SU-DHL-6 (cell line): ENCODE measurements around the gene LZTS2.
"Not testable (repeated sequence)": the region's sequence is repeated elsewhere in the genome, so short reads cannot be mapped to it uniquely, and the experiment has no call there.

ENCODE experiments used
- H2AFZ ChIP-seq: fragments of 200-600 bp; sonication (generic); 2 replicates; pipeline ENCODE4 v1.6.1; 2014; ENCODE audit warnings: low read depth, mild to moderate bottlenecking, moderate library complexity, mixed read lengths, antibody characterized with exemption, low read length; ENCODE audit not compliant: severe bottlenecking
- H3F3A ChIP-seq: fragments of 200-600 bp; shearing (Covaris generic); 2 replicates; pipeline ENCODE4 v1.6.0; 2016; ENCODE audit warnings: antibody characterized with exemption, mild to moderate bottlenecking; ENCODE audit not compliant: insufficient read depth
- H3K27ac ChIP-seq: fragments of 200-600 bp; sonication (generic); 2 replicates; pipeline ENCODE4 v1.5.1; 2016; ENCODE audit warnings: low read depth, mild to moderate bottlenecking, low read length, moderate library complexity, mixed read lengths
- H3K27me3 ChIP-seq: fragments of 200-600 bp; sonication (generic), shearing (Covaris generic); 2 replicates; pipeline ENCODE4 v1.6.0; 2014; ENCODE audit warnings: mild to moderate bottlenecking, low read length
- H3K36me3 ChIP-seq: fragments of 200-600 bp; sonication (generic); 2 replicates; pipeline ENCODE4 v1.6.1; 2014; ENCODE audit warnings: mild to moderate bottlenecking, low read length, mixed read lengths
- H3K4me2 ChIP-seq: fragments of 300-600, 200-600 bp; shearing (Covaris generic), sonication (generic); 2 replicates; pipeline ENCODE4 v1.6.0; 2014; ENCODE audit warnings: low read length, low read depth, mild to moderate bottlenecking; ENCODE audit not compliant: poor library complexity, severe bottlenecking
- H3K4me3 ChIP-seq: fragments of 200-600 bp; sonication (generic); 2 replicates; pipeline ENCODE4 v1.5.1; 2014; ENCODE audit warnings: antibody characterized with exemption, low read length, mild to moderate bottlenecking, mixed read lengths; ENCODE audit not compliant: insufficient read depth, poor library complexity, severe bottlenecking
- H3K79me2 ChIP-seq: fragments of 200-600 bp; sonication (generic); 2 replicates; pipeline ENCODE4 v1.6.1; 2014; ENCODE audit warnings: mild to moderate bottlenecking, low read length, moderate library complexity; ENCODE audit not compliant: insufficient read depth
- H3K9ac ChIP-seq: fragments of 200-600 bp; sonication (generic); 2 replicates; pipeline ENCODE4 v1.7.0; 2014; ENCODE audit warnings: mild to moderate bottlenecking, low read length
- H3K9me2 ChIP-seq: fragments of 200-600 bp; sonication (generic); replicated peaks from 2 replicates; pipeline ENCODE4 v1.6.1; 2014; ENCODE audit warnings: low read length; ENCODE audit not compliant: insufficient read depth
- H3K9me3 ChIP-seq: fragments of 200-600 bp; sonication (generic); 2 replicates; pipeline ENCODE4 v1.6.1; 2014; ENCODE audit warnings: low read length, mixed read lengths; ENCODE audit not compliant: insufficient read depth
- H4K20me1 ChIP-seq: fragments of 200-600 bp; sonication (generic); 2 replicates; pipeline ENCODE4 v1.6.1; 2014; ENCODE audit warnings: low read depth, mild to moderate bottlenecking, antibody characterized with exemption, low read length, moderate library complexity, mixed read lengths
- EZH2phosphoT487 ChIP-seq: fragments of 200-600 bp; sonication (generic), shearing (Covaris generic); conservative IDR thresholded peaks from 2 replicates; pipeline ENCODE4 v1.6.1; 2018; ENCODE audit warnings: mild to moderate bottlenecking, antibody characterized with exemption, low read length, moderate library complexity, mixed read lengths
- TF ChIP-seq, protein P1 (sequence below): fragments of 200-600 bp; sonication (generic); IDR thresholded peaks from one replicate; pipeline ENCODE4 v1.5.1; 2017; ENCODE audit warnings: antibody characterized with exemption, mild to moderate bottlenecking, low read length, moderate library complexity; ENCODE audit not compliant: insufficient read depth, poor library complexity, severe bottlenecking

LZTS2 gene

DNA sequence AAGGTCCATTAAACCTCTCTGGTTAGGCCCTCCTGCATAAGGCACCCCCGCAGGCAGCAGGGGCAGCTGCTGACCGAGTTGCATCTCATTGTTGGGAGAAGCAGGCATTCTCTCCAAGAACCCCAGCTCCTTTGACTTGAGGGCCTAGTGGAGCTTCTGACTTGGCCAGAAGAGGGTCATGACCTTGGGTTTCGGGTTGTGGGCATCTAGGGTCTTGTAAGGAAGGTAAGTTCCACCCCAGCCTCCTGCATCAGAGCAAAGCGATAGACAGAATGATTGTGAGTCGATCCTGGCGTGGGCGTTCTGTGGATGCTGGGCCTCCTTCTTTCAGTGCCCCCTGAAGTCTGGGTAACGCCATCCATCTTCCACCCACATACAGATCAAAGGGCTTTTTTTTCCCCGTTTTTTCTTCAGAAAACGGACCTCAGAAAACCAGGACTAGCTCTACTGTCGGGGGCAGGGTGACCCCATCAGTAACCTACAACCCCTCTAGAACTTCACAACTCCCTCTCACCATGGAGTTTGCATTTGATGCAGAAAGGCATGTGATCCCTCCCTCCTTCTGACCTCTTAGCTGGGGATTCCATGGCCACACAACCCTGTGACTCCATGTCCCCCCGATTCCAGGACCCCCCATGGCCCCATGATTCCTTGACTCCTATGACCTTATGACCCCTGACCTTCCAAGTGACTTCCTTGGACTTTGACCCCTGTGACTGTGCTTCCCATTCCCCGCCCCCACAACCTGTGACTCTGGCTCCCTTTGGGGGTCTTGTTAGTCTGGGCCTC, 27.3 kb upstream of the LZTS2 start:
- H3K9me3 ChIP-seq, result no peaks in the 10 kb centered on the region
- TF ChIP-seq, protein P1, sequence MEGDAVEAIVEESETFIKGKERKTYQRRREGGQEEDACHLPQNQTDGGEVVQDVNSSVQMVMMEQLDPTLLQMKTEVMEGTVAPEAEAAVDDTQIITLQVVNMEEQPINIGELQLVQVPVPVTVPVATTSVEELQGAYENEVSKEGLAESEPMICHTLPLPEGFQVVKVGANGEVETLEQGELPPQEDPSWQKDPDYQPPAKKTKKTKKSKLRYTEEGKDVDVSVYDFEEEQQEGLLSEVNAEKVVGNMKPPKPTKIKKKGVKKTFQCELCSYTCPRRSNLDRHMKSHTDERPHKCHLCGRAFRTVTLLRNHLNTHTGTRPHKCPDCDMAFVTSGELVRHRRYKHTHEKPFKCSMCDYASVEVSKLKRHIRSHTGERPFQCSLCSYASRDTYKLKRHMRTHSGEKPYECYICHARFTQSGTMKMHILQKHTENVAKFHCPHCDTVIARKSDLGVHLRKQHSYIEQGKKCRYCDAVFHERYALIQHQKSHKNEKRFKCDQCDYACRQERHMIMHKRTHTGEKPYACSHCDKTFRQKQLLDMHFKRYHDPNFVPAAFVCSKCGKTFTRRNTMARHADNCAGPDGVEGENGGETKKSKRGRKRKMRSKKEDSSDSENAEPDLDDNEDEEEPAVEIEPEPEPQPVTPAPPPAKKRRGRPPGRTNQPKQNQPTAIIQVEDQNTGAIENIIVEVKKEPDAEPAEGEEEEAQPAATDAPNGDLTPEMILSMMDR, result no peak
- H2AFZ ChIP-seq, result no peak overlapping the region
- 0 out of 2 replicates have a peak, but pooled peaks cover under 1% of the 10 kb centered on the region for H3F3A ChIP-seq
- H3K4me2 ChIP-seq, result no peak overlapping the region
- no peak overlapping the region for H3K4me3 ChIP-seq
- H4K20me1 ChIP-seq, result no peaks in the 10 kb centered on the region
- H3K27ac ChIP-seq, result no peak overlapping the region
- no peaks in the 10 kb centered on the region for H3K36me3 ChIP-seq
- no peak overlapping the region for H3K9ac ChIP-seq
- no peaks in the 10 kb centered on the region for H3K9me2 ChIP-seq
- H3K27me3 ChIP-seq, result no peaks in the 10 kb centered on the region
- no peaks in the 10 kb centered on the region for H3K79me2 ChIP-seq

DNA sequence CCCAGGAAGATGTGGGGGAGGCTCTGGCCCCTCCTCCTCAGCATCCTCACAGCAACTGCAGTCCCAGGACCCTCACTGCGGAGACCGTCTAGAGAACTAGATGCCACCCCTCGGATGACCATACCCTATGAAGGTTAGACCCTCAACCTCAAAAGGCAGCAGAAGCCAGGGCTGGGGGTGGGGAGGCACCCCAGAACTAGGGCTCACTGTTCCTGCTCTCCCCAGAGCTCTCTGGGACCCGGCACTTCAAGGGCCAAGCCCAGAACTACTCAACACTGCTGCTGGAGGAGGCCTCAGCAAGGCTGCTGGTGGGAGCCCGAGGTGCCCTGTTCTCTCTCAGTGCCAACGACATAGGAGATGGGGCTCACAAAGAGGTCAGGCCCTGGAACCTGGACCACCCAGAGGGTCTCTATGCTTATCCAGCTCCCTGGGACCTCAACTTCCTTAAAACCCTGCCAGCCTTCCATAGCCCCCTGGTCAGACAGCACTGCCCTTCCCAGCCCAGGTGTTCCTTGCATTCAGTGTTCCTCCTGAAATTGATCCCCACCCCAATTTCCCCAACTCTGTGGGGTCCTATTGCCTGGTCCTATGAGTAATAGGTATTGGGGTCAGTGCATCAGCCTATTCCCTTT, 26.6 kb upstream of the LZTS2 start:
- Histone ChIP-seq H3K4me3 (no peak overlapping the region), H3K36me3 (no peaks in the 10 kb centered on the region), H3K9me3 (no peaks in the 10 kb centered on the region), H3K79me2 (no peaks in the 10 kb centered on the region), H2AFZ (no peak overlapping the region), H3K27me3 (no peaks in the 10 kb centered on the region), H3K9me2 (no peaks in the 10 kb centered on the region), H3K4me2 (no peak overlapping the region), H3K9ac (no peak overlapping the region), H3F3A (no peaks in the 10 kb centered on the region), H3K27ac (no peak overlapping the region), H4K20me1 (no peaks in the 10 kb centered on the region)
- TF ChIP-seq, protein P1, result no peak
- no peak for TF ChIP-seq EZH2phosphoT487

DNA sequence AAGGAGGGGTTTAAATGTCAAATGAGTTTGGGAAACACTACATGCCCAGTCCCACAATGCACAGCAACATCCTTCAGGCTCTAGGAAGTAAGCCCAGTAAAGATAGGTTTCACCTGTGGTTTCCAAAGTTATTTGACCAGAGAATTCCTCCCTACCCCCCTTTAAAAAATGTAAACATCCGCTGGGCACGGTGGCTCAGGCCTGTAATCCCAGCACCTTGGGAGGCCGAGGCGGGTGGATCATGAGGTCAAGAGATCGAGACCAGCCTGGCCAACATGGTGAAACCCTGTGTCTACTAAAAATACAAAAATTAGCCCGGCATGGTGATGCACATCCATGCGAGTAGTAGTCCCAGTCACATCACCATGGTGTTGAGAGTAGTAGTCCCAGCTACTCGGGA, 24.2 kb upstream of the LZTS2 start:
- not testable (repeated sequence) for H3F3A ChIP-seq, H3K9me2 ChIP-seq, H2AFZ ChIP-seq, H3K36me3 ChIP-seq, H4K20me1 ChIP-seq, H3K4me2 ChIP-seq, H3K79me2 ChIP-seq, H3K27ac ChIP-seq, H3K9me3 ChIP-seq, H3K27me3 ChIP-seq, H3K9ac ChIP-seq, H3K4me3 ChIP-seq

DNA sequence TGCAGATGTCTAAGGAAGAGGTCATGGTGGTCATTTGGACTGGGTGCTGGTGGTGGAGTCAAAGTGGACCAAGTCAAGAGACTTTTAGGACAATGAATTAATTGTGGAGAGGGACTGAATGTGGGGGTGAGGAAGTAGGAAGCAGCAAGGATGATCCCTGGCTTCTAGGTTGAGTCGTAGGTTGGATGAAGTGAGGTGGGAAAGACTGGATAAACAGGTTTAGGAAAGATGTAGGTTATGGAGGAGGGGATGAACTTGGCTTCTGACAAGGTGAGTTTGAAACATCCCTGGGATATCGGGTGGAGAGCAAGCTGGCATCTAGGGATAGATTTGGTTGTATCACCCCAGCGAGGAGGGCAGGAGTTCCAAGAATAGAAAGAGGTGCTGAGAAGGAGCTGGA, 22.7 kb upstream of the LZTS2 start:
- Histone ChIP-seq H3K4me2 (no peak overlapping the region), H3K27me3 (no peaks in the 10 kb centered on the region), H3K9ac (no peak overlapping the region), H3K4me3 (no peak overlapping the region), H3F3A (no peaks in the 10 kb centered on the region), H2AFZ (no peak overlapping the region), H3K9me3 (no peaks in the 10 kb centered on the region), H3K36me3 (no peaks in the 10 kb centered on the region), H3K79me2 (no peaks in the 10 kb centered on the region), H4K20me1 (no peaks in the 10 kb centered on the region), H3K27ac (no peak overlapping the region), H3K9me2 (no peaks in the 10 kb centered on the region)
- TF ChIP-seq, protein P1, result no peak
- no peak for TF ChIP-seq EZH2phosphoT487
